WTC11 (cell line): ENCODE data around the gene RNF121.

Experiments used
- CTCF ChIP-seq: fragments of 200-600 bp; IDR thresholded peaks from 2 replicates; pipeline ENCODE4 v1.8.0; 2022; ENCODE audit warnings: antibody characterized with exemption
- FOXP1 ChIP-seq: sonication (generic); formaldehyde crosslinking; IDR thresholded peaks from 2 replicates; pipeline ENCODE4 v1.8.0; 2022; ENCODE audit warnings: missing genetic modification reagents, mild to moderate bottlenecking, moderate library complexity, borderline replicate concordance
- USF2 ChIP-seq: sonication (generic); formaldehyde crosslinking; IDR thresholded peaks from 2 replicates; pipeline ENCODE4 v1.8.1; 2023; ENCODE audit warnings: mild to moderate bottlenecking, missing genetic modification reagents, moderate library complexity
- TF ChIP-seq, protein P1 (sequence below): sonication (generic); formaldehyde crosslinking; conservative IDR thresholded peaks from 2 replicates; pipeline ENCODE4 v1.8.1; 2022; ENCODE audit warnings: mild to moderate bottlenecking, missing genetic modification reagents

DNA sequence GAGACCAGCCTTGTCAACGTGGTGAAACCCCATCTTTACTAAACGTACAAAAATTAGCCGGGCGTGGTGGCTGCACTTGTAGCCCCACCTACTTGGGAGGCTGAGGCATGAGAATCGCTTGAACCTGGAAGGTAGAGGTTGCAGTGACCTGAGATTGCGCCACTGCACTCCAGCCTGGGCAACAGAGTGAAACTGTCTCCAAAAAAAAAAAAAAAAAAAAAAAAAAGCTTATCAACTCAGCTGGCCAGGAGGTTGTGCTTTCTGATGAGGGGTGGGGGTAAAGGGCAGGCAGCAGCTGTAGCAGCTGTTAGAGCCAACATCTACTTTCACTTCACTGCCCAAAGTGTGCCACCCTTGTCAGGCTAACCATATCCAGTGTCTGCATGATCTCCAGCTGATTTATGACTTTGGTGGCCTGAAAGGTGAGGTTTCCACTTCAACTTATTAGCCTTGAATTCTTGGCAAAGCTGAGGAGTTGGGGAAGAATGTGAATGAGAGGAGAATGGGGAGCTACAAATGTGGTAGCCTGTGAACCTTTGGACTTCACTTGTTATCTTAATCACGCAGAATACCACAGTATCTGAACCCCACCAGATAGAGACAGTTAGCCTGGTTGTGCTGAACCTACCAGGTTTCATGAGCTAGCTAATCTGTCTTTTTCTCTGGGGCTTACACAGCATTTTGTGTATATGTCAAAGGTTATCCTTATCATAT lies 19.6 kb downstream of the RNF121 start:
- TF ChIP-seq USF2 (CRISPR knock-in tag), result no peak
- TF ChIP-seq CTCF, result no peak
- no peak for TF ChIP-seq FOXP1 (CRISPR knock-in tag)
- TF ChIP-seq, protein P1, sequence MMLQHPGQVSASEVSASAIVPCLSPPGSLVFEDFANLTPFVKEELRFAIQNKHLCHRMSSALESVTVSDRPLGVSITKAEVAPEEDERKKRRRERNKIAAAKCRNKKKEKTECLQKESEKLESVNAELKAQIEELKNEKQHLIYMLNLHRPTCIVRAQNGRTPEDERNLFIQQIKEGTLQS (CRISPR knock-in tag), result no peak
